ENCODE data around the gene ADGRD2.

The ADGRD2 gene

GRCh38 chr9:124511891-124512805, 61.9 kb downstream of the ADGRD2 start:
- DNase-seq (ENCODE audit: low spot score), result no peak

GRCh38 chr9:124512806-124513204, 62.6 kb downstream of the ADGRD2 start:
- DNase-seq (ENCODE audit: low spot score), result no peak

- no peak for DNase-seq (ENCODE audit: low spot score)
These were observed 63.2 kb downstream of the ADGRD2 start for GRCh38 chr9:124513376-124513994.

GRCh38 chr9:124514125-124514524, 63.9 kb downstream of the ADGRD2 start:
- DNase-seq (ENCODE audit: low spot score), result no peak

- DNase-seq (ENCODE audit: low spot score), result no peak
These were observed 64.6 kb downstream of the ADGRD2 start for GRCh38 chr9:124514874-124515273.

GRCh38 chr9:124517600-124517999, 67.3 kb downstream of the ADGRD2 start:
- DNase-seq (ENCODE audit: low spot score), result no peak

GRCh38 chr9:124518116-124518515, 67.9 kb downstream of the ADGRD2 start:
- DNase-seq (ENCODE audit: low spot score), result no peak

GRCh38 chr9:124520206-124520596, 70.0 kb downstream of the ADGRD2 start:
- no peak for DNase-seq (ENCODE audit: low spot score)

GRCh38 chr9:124521142-124521541, 70.9 kb downstream of the ADGRD2 start:
- DNase-seq (ENCODE audit: low spot score), result no peak

GRCh38 chr9:124522121-124523098, 72.2 kb downstream of the ADGRD2 start:
- DNase-seq (ENCODE audit: low spot score), result no peak

GRCh38 chr9:124526174-124526573, 75.9 kb downstream of the ADGRD2 start:
- DNase-seq (ENCODE audit: low spot score), result no peak

GRCh38 chr9:124527781-124528180, 77.5 kb downstream of the ADGRD2 start:
- no peak for DNase-seq (ENCODE audit: low spot score)

Measured in AG08395 (cell line).